Measurements from ENCODE around the gene RARG. TPM values are rescaled to one million over a fixed set of nuclear protein-coding genes. Genes with fewer than 3 reads are reported as not detected.

The RARG gene
- total RNA-seq, 1 experiment from 2014 or later = 62.0 TPM

DNA sequence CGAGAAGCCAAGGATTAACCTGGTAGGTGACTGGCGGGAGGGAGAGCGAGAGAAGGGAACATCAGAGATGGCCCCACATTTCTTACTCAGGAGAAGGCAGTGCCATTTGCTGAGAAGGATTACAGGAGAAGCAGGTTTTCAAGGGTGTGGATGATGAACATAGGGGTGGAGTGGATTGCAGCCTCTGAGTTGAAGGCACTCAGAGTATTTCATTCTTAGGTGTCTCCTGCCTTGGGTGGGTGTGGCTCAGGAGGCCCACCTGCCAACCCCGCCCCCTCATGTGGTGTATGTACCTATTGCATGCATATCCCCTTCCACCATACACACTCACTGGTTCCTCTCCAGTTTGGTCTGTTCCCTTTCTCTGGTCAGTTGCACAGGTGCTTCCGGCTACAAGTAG lies 42.4 kb upstream of the RARG start:
- peaks cover 19% of the 10 kb centered on the region for H3K79me2 ChIP-seq (ENCODE audit: low read length)
- H3K27me3 ChIP-seq (ENCODE audit: low read length) = no peaks in the 10 kb centered on the region
- BruUV-seq (replicated peaks) = no TSS peak
- TF ChIP-seq EZH2 (IDR thresholded peaks at IDR 0.05; ENCODE audit: low read length, unreplicated experiment) (no peak), EZH2phosphoT487 (IDR thresholded peaks at IDR 0.05; ENCODE audit: borderline replicate concordance, low read length) (no peak)
- TF ChIP-seq, protein P1, sequence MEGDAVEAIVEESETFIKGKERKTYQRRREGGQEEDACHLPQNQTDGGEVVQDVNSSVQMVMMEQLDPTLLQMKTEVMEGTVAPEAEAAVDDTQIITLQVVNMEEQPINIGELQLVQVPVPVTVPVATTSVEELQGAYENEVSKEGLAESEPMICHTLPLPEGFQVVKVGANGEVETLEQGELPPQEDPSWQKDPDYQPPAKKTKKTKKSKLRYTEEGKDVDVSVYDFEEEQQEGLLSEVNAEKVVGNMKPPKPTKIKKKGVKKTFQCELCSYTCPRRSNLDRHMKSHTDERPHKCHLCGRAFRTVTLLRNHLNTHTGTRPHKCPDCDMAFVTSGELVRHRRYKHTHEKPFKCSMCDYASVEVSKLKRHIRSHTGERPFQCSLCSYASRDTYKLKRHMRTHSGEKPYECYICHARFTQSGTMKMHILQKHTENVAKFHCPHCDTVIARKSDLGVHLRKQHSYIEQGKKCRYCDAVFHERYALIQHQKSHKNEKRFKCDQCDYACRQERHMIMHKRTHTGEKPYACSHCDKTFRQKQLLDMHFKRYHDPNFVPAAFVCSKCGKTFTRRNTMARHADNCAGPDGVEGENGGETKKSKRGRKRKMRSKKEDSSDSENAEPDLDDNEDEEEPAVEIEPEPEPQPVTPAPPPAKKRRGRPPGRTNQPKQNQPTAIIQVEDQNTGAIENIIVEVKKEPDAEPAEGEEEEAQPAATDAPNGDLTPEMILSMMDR (conservative IDR thresholded peaks at IDR 0.05; ENCODE audit: low read depth, low read length) = no peak
- peaks cover 23% of the 10 kb centered on the region; the same call in 1 of the 2 replicates for H3K36me3 ChIP-seq (ENCODE audit: low read depth, low read length)
- H3K4me3 ChIP-seq (ENCODE audit: low read length) = no peak overlapping the region
- no peaks in the 10 kb centered on the region for H3K9me3 ChIP-seq (ENCODE audit: low read length)
- ATAC-seq (no peak), DNase-seq (no peak)
- CTCF ChIA-PET = no interaction called here
- H3K4me2 ChIP-seq (ENCODE audit: low read length) = no peak overlapping the region
- no peaks in the 10 kb centered on the region for H3F3A ChIP-seq (ENCODE audit: low read length, unreplicated experiment)
- H2AFZ ChIP-seq (ENCODE audit: low read length) = no peak overlapping the region
- H3K9me2 ChIP-seq (replicated peaks; ENCODE audit: low read length) = no peaks in the 10 kb centered on the region
- intact Hi-C loops (cut with micrococcal nuclease) = no loop called here
- H3K27ac ChIP-seq (ENCODE audit: low read length) = no peak overlapping the region
- H3K9ac ChIP-seq (ENCODE audit: low read length) = no peak overlapping the region
- POLR2A ChIA-PET (ENCODE audit: unreplicated experiment) = no interaction called here
- H3K4me1 ChIP-seq (ENCODE audit: insufficient read depth, low read length) = peaks cover 13% of the 10 kb centered on the region
- peaks cover 7% of the 10 kb centered on the region; the same call in 1 of the 2 replicates for H4K20me1 ChIP-seq (ENCODE audit: low read length)

DNA sequence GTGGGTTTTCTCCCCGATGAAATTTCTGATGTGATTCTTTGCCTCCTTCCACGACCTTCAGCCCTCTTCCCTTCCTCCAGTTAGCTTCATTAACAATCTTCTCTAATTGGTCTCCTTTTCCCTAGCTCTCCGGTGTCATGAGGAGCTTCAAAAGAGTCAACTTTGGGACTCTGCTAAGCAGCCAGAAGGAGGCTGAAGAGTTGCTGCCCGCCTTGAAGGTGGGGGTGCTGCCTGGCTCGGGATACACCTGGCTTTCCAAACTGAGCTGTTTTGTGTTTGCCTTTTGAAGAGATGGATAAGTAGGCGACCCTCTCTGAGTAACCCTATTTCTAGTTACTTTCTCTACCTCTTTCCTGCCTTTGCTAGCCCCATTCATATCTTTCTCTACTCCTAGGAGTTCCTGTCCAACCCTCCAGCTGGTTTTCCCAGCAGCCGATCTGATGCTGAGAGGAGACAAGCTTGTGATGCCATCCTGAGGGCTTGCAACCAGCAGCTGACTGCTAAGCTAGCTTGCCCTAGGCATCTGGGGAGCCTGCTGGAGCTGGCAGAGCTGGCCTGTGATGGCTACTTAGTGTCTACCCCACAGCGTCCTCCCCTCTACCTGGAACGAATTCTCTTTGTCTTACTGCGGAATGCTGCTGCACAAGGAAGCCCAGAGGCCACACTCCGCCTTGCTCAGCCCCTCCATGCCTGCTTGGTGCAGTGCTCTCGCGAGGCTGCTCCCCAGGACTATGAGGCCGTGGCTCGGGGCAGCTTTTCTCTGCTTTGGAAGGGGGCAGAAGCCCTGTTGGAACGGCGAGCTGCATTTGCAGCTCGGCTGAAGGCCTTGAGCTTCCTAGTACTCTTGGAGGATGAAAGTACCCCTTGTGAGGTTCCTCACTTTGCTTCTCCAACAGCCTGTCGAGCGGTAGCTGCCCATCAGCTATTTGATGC lies 36.9 kb upstream of the RARG start:
- TF ChIP-seq EZH2phosphoT487 (IDR thresholded peaks at IDR 0.05; ENCODE audit: borderline replicate concordance, low read length) (no peak), EZH2 (IDR thresholded peaks at IDR 0.05; ENCODE audit: low read length, unreplicated experiment) (no peak)
- TF ChIP-seq, protein P1 (conservative IDR thresholded peaks at IDR 0.05; ENCODE audit: low read depth, low read length) = no peak
- H3K9ac ChIP-seq (ENCODE audit: low read length) = peak overlapping the region; percentile 77
- H3K4me1 ChIP-seq (ENCODE audit: insufficient read depth, low read length) = peaks cover 28% of the 10 kb centered on the region
- intact Hi-C loops (cut with micrococcal nuclease) = loop anchor here (1.0 to 2.0 kb wide), 2 partner anchors 16 to 56 kb away; a partner anchor contains a TSS
- peak overlapping the region; percentile 93 for H3K4me2 ChIP-seq (ENCODE audit: low read length)
- H3K27me3 ChIP-seq (ENCODE audit: low read length) = no peaks in the 10 kb centered on the region
- H3K9me2 ChIP-seq (replicated peaks; ENCODE audit: low read length) = no peaks in the 10 kb centered on the region
- peaks cover 7% of the 10 kb centered on the region; the same call in 1 of the 2 replicates for H3K36me3 ChIP-seq (ENCODE audit: low read depth, low read length)
- H3F3A ChIP-seq (ENCODE audit: low read length, unreplicated experiment) = no peaks in the 10 kb centered on the region
- peak overlapping the region; percentile 82 for H3K4me3 ChIP-seq (ENCODE audit: low read length)
- peaks cover 32% of the 10 kb centered on the region for H3K79me2 ChIP-seq (ENCODE audit: low read length)
- H3K9me3 ChIP-seq (ENCODE audit: low read length) = no peaks in the 10 kb centered on the region
- ChIA-PET CTCF (interaction anchor here (1.3 kb wide), 1 partner anchor 55 kb away, joined by 4 read pairs; no protein-coding TSS in a partner anchor), POLR2A (ENCODE audit: unreplicated experiment) (interaction anchor here (0.6 to 1.3 kb wide), 4 partner anchors 25 to 190 kb away, joined by 3 to 6 read pairs (median 4); partner anchors contain the start of gene SPRYD3)
- peak overlapping the region; percentile 93 for H2AFZ ChIP-seq (ENCODE audit: low read length)
- peaks cover 7% of the 10 kb centered on the region; the same call in 1 of the 2 replicates for H4K20me1 ChIP-seq (ENCODE audit: low read length)
- peak overlapping the region; percentile 44; the same call in 1 of the 2 replicates for H3K27ac ChIP-seq (ENCODE audit: low read length)
- peak; percentile 42; the same call in 1 of the 2 replicates for ATAC-seq
- BruUV-seq (replicated peaks) = TSS peak; percentile 78
- no peak for DNase-seq

Measured in PC-3 (cell line).